HG02970 (cell line): ENCODE data around the gene ENG.
"Not testable (repeated sequence)": the region's sequence is repeated elsewhere in the genome, so short reads cannot be mapped to it uniquely, and the experiment has no call there.

Experiments used
- ATAC-seq: cut with Tn5 transposase; IDR thresholded peaks from one replicate; pipeline ENCODE4 v1.9.1; 2021; ENCODE audit warnings: mild to moderate bottlenecking, moderate library complexity, moderate number of reproducible peaks; ENCODE audit not compliant: unreplicated experiment, low FRiP score

Gene ENG

DNA sequence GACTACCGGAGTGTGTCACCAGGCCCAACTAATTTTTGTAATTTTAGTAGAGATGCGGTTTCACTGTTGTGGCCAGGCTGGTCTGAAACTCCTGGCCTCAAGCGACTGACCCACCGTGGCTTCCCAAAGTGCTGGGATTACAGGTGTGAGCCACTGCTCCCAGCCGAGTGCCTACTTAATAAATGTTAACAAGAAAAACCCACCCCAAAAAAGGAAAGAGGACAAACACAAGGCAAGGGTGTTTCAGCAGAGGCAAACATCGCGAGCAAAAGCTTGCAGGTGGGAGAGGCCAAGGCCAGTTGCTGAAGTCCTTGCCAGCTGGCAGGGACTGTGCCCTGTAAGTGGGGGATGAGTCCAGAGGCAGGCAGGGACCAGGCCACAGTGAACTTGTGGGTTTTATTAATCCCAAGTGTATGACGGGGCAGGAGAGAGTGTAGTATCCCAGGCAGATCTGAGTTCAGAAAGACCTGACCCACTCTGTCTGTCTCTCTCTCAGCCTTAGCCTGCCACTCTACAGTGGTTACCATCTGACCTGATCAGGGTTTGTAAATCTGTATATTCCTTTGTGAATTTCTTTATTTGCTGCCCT lies 58.1 kb downstream of the ENG start:
- ATAC-seq, result no peak

DNA sequence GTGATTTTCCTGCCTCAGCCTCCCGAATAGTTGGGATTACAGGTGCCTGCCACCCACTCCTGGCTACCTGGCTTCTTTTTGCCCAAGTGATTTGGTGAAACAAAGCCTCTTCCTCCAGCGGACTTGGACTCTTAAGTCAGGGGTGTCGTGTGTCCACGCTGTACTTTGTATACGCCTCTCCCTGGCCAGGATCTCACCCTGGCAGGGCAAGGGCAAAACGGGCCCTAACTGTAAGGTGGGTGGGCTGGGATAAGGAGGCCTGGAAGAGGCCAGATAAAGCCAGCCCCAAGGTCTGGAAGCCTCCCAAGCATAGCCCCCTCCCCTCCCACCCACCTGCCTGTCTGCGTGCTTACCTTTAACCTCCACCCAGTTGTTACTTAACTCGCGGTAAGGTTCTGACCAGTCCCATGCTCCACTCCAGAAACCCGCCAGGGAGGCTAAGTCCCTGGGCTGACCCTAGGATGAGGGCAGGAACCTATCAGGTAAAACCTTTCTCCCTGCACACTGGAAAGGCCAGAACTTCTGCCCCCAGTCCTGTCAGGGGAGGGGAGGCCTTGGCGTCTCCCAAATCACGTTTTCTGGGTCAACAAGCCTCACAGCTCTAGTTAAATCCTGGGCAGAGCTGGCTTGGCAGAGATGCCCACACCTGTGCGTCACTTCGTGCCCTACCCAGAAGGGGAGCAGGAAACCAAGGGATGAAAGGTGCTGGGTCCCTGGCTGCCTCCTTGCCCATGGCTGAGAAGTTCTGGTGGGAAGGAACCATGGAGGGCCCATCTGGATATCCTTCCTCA lies 60.3 kb downstream of the ENG start:
- no peak for ATAC-seq

GRCh38 chr9:127793093-127793708 lies 61.3 kb downstream of the ENG start:
- ATAC-seq, result no peak

DNA sequence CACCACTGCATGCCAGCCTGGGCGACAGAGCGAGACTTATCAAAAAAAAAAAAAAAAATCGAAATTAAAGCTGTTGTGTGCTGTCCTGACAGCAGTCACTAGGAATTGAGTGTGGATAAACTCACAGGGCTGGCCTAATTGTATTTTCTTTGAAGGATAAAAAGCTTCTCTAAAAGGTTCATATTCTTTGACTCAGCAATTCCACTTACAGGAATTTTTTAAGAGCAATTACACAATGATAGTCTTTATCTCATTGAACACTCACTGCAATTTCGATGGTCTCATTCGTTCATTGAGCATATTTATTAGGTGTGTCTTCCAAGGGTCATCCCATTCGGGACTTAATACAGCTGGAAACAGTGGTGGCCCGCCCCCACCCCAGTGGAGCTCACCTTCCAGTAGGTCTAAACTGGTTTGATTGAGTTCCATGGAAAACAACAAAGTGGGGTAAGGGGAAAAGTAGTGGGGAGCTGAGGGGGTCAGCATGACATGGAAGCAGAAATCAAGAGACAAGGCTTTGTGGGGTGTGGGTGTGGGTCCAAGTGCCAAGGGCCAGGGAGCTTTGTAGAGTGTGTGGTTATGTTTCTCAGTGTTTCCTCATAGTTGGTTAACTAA lies 61.9 kb downstream of the ENG start:
- ATAC-seq, result no peak

- no peak for ATAC-seq
These were observed 63.4 kb downstream of the ENG start for GRCh38 chr9:127791085-127791484.

DNA sequence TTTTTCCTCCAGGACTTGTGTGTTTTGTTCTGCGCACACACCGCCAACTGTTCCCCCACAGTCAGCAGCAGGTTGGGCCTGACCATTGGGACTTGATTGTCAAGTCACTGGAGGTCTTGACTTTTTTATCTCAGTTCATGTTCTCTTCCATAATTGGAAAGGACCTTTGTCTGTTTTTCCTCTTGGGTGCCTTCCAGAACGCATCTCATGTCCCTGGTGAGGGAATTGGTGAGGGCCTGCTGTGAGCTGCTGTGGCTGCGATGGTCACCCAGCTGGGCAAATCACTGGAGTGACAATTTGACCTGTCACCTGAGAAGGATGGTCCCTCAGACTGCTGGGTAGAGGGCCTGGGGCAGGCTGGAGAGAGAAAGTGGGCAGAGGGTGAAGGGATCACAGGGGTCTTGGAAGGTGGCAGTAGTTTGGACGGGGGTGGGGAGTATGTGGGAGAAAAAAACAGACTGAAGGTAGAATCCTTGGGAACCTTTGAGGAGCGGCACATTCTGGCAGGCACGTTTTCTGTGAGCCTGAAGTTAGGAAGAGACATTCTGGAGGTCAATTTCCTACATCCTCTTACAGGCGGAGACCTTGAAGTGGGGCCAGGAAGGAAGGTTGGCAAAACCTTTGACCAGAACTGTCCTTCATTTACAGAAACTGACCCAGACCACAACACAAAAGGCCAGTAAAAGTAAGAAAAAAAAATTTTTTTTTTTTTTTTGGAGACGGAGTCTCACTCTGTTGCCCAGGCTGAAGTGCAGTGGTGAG lies 64.2 kb downstream of the ENG start:
- ATAC-seq, result no peak

GRCh38 chr9:127789179-127789578 lies 65.3 kb downstream of the ENG start:
- no peak for ATAC-seq

GRCh38 chr9:127788337-127789011 lies 66.0 kb downstream of the ENG start:
- ATAC-seq, result no peak

- no peak for ATAC-seq
These were observed 67.7 kb downstream of the ENG start for GRCh38 chr9:127786773-127787104.

GRCh38 chr9:127785933-127786772 lies 68.3 kb downstream of the ENG start, which contains the start of gene CDK9:
TSS of gene CDK9 (plus strand) at chr9:127786034. CDS start at chr9:127786149, 115 bp downstream.
- peak; percentile 61 for ATAC-seq

DNA sequence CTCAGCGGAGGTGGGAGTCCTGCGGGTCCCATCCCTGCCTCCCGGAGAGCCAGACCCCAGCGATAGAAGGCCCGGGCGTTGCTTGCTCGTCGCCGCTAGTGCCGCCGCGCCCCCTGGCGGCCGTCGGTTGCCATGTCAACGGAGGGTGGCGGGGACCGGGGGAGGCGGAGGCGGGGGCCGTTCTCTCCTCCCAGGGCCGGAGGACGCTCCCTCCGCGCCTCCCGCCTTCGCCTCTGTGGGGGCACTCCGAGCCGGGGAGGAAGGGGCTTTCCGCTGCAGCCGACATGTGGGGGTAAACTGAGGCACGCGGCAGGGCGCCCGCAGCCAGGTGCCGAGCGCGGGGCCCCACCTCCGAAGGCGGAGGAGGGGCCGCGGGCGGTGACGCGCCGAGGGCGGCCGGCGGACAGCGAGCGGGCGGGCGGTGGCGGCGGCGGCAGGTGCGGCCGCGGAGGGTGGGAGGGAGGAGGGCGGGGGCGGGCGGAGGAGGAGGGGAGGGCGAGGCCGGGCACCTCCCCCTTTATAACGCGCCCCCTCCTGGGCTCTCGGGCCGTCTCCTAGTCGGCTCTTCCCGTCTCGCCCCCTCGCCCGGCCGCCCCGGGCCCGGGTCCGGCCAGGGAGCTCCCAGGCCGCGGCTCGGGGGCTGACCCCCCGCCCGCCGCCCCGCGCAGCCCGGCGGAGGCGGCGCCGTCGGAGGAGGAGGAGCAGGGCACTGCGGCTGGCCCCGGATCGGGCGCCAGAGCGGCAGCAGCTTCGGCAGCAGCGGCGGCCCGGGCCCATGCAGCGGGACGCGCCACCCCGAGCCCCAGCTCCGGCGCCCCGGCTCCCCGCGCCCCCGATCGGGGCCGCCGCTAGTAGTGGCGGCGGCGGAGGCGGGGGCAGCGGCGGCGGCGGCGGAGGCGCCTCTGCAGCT lies 69.2 kb downstream of the ENG start:
- peak; percentile 43 for ATAC-seq

- no peak for ATAC-seq
These were observed 71.1 kb downstream of the ENG start for GRCh38 chr9:127783111-127784008.

DNA sequence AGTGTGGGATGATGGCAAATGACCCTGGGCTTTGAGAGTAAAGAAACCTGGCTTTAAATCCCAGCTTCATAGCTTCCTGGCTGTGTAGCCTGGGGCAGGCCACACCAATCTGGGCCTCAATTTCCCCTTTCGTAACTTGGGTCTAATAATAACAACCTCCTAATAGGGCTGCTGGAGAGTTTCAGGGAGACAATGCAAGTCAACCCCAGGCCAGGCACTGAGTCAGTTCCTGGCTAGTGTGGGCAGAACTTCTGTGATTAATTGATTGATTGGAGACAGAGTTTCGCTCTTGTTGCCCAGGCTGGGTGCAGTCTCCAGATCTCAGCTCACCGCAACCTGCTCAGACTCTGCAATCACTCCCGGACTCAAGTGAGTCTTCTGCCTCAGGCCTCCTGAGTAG lies 72.7 kb downstream of the ENG start:
- ATAC-seq, result no peak

GRCh38 chr9:127780909-127781308 lies 73.5 kb downstream of the ENG start:
- not testable (repeated sequence) for ATAC-seq

DNA sequence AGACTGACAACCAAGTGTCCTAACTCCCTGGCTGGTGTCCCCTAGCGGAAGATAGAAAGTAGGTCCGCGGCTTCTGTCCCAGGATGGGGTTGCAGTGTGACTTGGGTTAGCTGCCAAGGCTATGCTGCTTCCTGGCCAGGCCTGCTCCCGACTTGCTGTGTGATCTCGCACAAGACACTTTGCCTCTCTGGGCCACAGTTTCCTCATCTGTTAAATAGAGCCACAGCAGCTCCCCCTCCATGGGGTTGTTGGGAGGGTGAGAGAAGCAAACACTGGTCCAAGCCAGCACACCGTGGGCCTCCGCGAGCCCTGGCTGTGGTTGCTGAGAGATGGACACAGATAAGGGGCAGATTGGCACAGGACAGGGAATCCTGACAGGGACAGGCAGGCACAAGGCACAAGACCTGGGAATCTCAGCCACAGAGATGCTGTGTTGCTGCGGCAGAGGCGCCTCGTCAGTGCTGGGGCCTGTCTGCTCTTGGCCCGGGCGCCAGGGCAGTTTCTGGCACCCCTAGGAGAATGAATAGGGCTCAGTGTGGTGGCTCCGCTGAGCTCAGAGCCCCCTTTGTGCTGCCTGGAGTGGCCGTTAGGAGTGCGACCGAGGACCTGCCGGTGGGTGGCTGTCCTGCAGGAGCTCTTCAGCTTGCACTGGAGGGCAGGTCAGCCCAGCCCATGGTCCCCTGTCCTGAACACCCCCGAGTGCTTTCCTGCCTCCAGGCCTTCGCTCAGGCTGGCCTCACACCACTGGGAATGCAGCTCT lies 74.2 kb downstream of the ENG start:
- no peak for ATAC-seq

GRCh38 chr9:127779136-127779981 lies 75.1 kb downstream of the ENG start:
- ATAC-seq, result no peak
